B cell (primary cell): Measurements from ENCODE around the gene GCNT2. TPM values are rescaled to one million over a fixed set of nuclear protein-coding genes. Genes with fewer than 3 reads are reported as not detected.

Source experiments
- ATAC-seq: fragments of 200-7000 bp; cut with Tn5 transposase; one replicate; pipeline ENCODE4 v1.10.0; 2021; ENCODE audit warnings: low read depth, mild to moderate bottlenecking, moderate number of reproducible peaks, moderate library complexity
- CTCF ChIA-PET: fragments of 350-600 bp; sonication (Branson Sonifier 250); formaldehyde crosslinking; loops from one replicate; lab custom pipeline; 2021; ENCODE audit warnings: antibody characterized with exemption, inconsistent platforms; lab: Charles Lee
- POLR2A ChIA-PET: fragments of 350-600 bp; sonication (Branson Sonifier 250); formaldehyde crosslinking; loops from one replicate; lab custom pipeline; 2021; ENCODE audit warnings: antibody characterized with exemption; lab: Charles Lee
- DNase-seq: peaks from one replicate; pipeline ENCODE4 v3.0.0; 2013
- H2AFZ ChIP-seq: 2 replicates; pipeline ENCODE4 v1.6.1; 2012; ENCODE audit warnings: mild to moderate bottlenecking, low read depth, low read length; ENCODE audit not compliant: insufficient read depth, poor library complexity, severe bottlenecking
- H3K27ac ChIP-seq, 2 donors: 1 replicate in 1 of 2; 2 replicates in 1 of 2; pipeline ENCODE4 v1.5.1; 2012 to 2013; ENCODE audit warnings: low read length in 2 of 2, mild to moderate bottlenecking in 2 of 2, moderate library complexity in 1 of 2
- H3K27me3 ChIP-seq, 4 experiments: fragments of 200-600 bp in 1 of 4; sonication (generic) in 1 of 4; replicated peaks in 1 of 4; 1 replicate in 2 of 4; 2 replicates in 2 of 4; pipeline versions ENCODE4 v1.6.1 to v1.7.0; 2013 to 2016; ENCODE audit warnings: low read length in 3 of 4, mild to moderate bottlenecking in 2 of 4, mixed read lengths in 1 of 4, moderate library complexity in 1 of 4; ENCODE audit not compliant: insufficient read depth in 4 of 4, control insufficient read depth in 3 of 4; ENCODE audit errors: control extremely low read depth in 1 of 4
- H3K36me3 ChIP-seq, 2 experiments: replicated peaks in 1 of 2; 1 replicate in 1 of 2; 2 replicates in 1 of 2; pipeline versions ENCODE4 v1.6.1 to v1.7.1; 2013; ENCODE audit warnings: low read length in 1 of 2; ENCODE audit not compliant: insufficient read depth in 2 of 2, control insufficient read depth in 1 of 2; ENCODE audit errors: control extremely low read depth in 1 of 2, extremely low read depth in 1 of 2
- H3K4me1 ChIP-seq, 2 donors: fragments of 200-600 bp in 1 of 2; sonication (generic) in 1 of 2; 1 replicate in 1 of 2; 2 replicates in 1 of 2; pipeline versions ENCODE4 v1.5.1 to v1.6.1; 2013 to 2017; ENCODE audit warnings: low read length in 2 of 2; ENCODE audit not compliant: control insufficient read depth in 2 of 2, insufficient read depth in 2 of 2
- H3K4me2 ChIP-seq: replicated peaks from 2 replicates; pipeline ENCODE3; 2012; ENCODE audit warnings: mild to moderate bottlenecking, low read depth, low read length; ENCODE audit not compliant: poor library complexity, severe bottlenecking
- H3K4me3 ChIP-seq, 5 experiments: fragments of 200-600 bp in 1 of 5; sonication (generic) in 1 of 5; 1 replicate in 3 of 5; 2 replicates in 2 of 5; pipeline versions ENCODE4 v1.5.1 to v1.7.0; 2011 to 2016; ENCODE audit warnings: low read length in 4 of 5, mild to moderate bottlenecking in 4 of 5, low read depth in 2 of 5, control low read depth in 1 of 5, moderate library complexity in 1 of 5; ENCODE audit not compliant: insufficient read depth in 1 of 5; ENCODE audit errors: control extremely low read depth in 1 of 5, extremely low read depth in 1 of 5
- H3K79me2 ChIP-seq: fragments of 200-600 bp; sonication (generic); one replicate; pipeline ENCODE4 v1.6.0; 2016; ENCODE audit warnings: low read length; ENCODE audit not compliant: control insufficient read depth, insufficient read depth
- H3K9ac ChIP-seq: fragments of 200-600 bp; sonication (generic); 2 replicates; pipeline ENCODE4 v1.6.1; 2017; ENCODE audit warnings: mild to moderate bottlenecking, low read length, moderate library complexity
- H3K9me3 ChIP-seq, 3 donors: one replicate each; pipeline versions ENCODE4 v1.6.1 to v1.7.1; 2013; ENCODE audit warnings: low read length in 2 of 3; ENCODE audit not compliant: control insufficient read depth in 2 of 3, insufficient read depth in 1 of 3; ENCODE audit errors: control extremely low read depth in 1 of 3
- H4K20me1 ChIP-seq: 2 replicates; pipeline ENCODE4 v1.6.0; 2012; ENCODE audit warnings: mild to moderate bottlenecking, low read length; ENCODE audit not compliant: insufficient read depth, control insufficient read depth, poor library complexity, severe bottlenecking
- H3K27ac Mint-ChIP-seq: one replicate; pipeline ENCODE4 v1.8.0; 2021; ENCODE audit warnings: mixed read lengths
- H3K27me3 Mint-ChIP-seq: one replicate; pipeline ENCODE4 v1.8.0; 2021; ENCODE audit warnings: mixed read lengths
- H3K4me1 Mint-ChIP-seq: one replicate; pipeline ENCODE4 v1.8.0; 2021; ENCODE audit warnings: mixed read lengths
- H3K4me3 Mint-ChIP-seq: one replicate; pipeline ENCODE4 v1.8.0; 2021; ENCODE audit warnings: mixed read lengths
- H3K9me3 Mint-ChIP-seq: one replicate; pipeline ENCODE4 v1.8.0; 2022; ENCODE audit warnings: mixed read lengths; ENCODE audit not compliant: insufficient read depth
- EZH2 ChIP-seq: IDR thresholded peaks from 2 replicates; pipeline ENCODE4 v1.6.1; 2012; ENCODE audit warnings: borderline replicate concordance, low read depth, mild to moderate bottlenecking, moderate library complexity, low read length; ENCODE audit not compliant: insufficient read depth, poor library complexity, severe bottlenecking
- WGBS: methylation state at CpG from one replicate; pipeline ENCODE4 v1.1.5; 2013; ENCODE audit warnings: missing lambda C conversion rate; ENCODE audit not compliant: insufficient coverage; 5-methylcytosine and 5-hydroxymethylcytosine counted together
- intact Hi-C: fragments of 100-400 bp; cut with micrococcal nuclease; formaldehyde crosslinking; loops from one replicate; pipeline ENCODE4 v1.10.0; 2022
- polyA plus RNA-seq: library from polyadenylated mRNA; depleted of rRNA; stranded (reverse); fragments of >200 nt; gene quantifications from 2 replicates; pipeline ENCODE4 v1.2.3, GENCODE V29; 2012
- total RNA-seq, 2 donors: library from RNA; stranded (reverse); fragments of 120-200 nt in 1 of 2; gene quantifications; 1 replicate in 1 of 2; 2 replicates in 1 of 2; pipeline versions ENCODE4 v1.2.3 to v1.2.4, GENCODE V29; 2013 to 2022
- TF ChIP-seq, protein P1 (sequence below): fragments of 200-600 bp; IDR thresholded peaks from one replicate; pipeline ENCODE4 v1.8.0; 2022; ENCODE audit warnings: antibody characterized with exemption, mild to moderate bottlenecking

Gene GCNT2
- total and polyA plus RNA-seq, 2 donors (not counting 1 experiment from before 2014, with no cell fraction given) = 6.8 to 32.1 TPM

DNA sequence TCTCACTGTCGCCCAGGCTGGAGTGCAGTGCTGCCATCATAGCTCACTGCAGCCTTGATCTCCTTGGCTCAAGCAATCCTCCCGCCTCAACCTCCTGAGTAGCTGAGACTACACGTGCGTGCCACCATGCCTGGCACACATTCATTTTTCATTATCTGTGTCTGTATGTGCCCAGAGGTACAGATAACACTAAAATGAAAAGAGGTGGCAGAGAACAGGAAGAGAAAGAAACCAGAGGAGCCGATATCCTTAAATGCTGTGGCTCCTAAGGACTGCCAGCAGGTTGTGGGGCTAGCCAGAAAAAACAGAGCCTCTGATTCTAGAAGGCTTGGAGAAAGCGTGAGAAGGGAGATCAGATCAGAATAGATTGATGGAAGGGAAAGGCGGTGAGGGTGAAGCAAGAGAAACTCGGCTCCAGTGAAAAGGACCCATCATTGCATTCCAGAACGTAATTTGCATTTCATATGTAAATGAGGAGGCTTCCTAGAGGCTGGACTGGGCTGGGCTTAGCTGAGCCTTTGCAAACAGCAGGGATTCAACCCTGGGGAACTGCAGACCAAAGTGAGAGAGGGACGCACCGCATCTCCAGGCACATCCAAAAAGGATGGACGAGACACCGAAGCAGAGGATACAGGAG lies 64.2 kb downstream of the GCNT2 start:
- H3K4me1 Mint-ChIP-seq = peaks cover 15% of the 10 kb centered on the region
- Histone ChIP-seq H3K9me3 (no peaks in the 10 kb centered on the region), H3K9ac (no peak overlapping the region), H4K20me1 (peaks cover 42% of the 10 kb centered on the region), H2AFZ (no peak overlapping the region), H3K27ac (no peak overlapping the region), H3K4me1 (peaks cover 6 to 11% of the 10 kb centered on the region in 2 donors), H3K79me2 (peaks cover 43% of the 10 kb centered on the region), H3K4me2 (no peak overlapping the region), H3K4me3 (no peak overlapping the region), H3K27me3 (no peaks in the 10 kb centered on the region), H3K36me3 (no peaks in the 10 kb centered on the region)
- H3K27me3 Mint-ChIP-seq = no peaks in the 10 kb centered on the region
- POLR2A ChIA-PET = no interaction called here
- no peak for TF ChIP-seq EZH2
- TF ChIP-seq, protein P1, sequence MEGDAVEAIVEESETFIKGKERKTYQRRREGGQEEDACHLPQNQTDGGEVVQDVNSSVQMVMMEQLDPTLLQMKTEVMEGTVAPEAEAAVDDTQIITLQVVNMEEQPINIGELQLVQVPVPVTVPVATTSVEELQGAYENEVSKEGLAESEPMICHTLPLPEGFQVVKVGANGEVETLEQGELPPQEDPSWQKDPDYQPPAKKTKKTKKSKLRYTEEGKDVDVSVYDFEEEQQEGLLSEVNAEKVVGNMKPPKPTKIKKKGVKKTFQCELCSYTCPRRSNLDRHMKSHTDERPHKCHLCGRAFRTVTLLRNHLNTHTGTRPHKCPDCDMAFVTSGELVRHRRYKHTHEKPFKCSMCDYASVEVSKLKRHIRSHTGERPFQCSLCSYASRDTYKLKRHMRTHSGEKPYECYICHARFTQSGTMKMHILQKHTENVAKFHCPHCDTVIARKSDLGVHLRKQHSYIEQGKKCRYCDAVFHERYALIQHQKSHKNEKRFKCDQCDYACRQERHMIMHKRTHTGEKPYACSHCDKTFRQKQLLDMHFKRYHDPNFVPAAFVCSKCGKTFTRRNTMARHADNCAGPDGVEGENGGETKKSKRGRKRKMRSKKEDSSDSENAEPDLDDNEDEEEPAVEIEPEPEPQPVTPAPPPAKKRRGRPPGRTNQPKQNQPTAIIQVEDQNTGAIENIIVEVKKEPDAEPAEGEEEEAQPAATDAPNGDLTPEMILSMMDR = no peak
- intact Hi-C loops = no loop called here
- DNase-seq (no peak), ATAC-seq (no peak)
- CTCF ChIA-PET = no interaction called here
- WGBS = 97% methylated on average over 10 of the region's 13 CpGs
- H3K27ac Mint-ChIP-seq = no peak overlapping the region
- no peak overlapping the region for H3K4me3 Mint-ChIP-seq
- H3K9me3 Mint-ChIP-seq = no peaks in the 10 kb centered on the region

- Histone ChIP-seq H3K4me2 (no peak overlapping the region), H3K79me2 (peaks cover 52% of the 10 kb centered on the region), H2AFZ (no peak overlapping the region), H3K27ac (no peak overlapping the region), H3K36me3 (no peaks in the 10 kb centered on the region), H4K20me1 (peaks cover 47% of the 10 kb centered on the region), H3K9ac (no peak overlapping the region), H3K4me3 (no peak overlapping the region), H3K9me3 (no peaks in the 10 kb centered on the region), H3K27me3 (no peaks in the 10 kb centered on the region), H3K4me1 (peaks cover 6 to 11% of the 10 kb centered on the region in 2 donors)
- Mint-ChIP-seq H3K4me3 (no peak overlapping the region), H3K27ac (no peak overlapping the region), H3K27me3 (no peaks in the 10 kb centered on the region), H3K4me1 (peaks cover 13% of the 10 kb centered on the region), H3K9me3 (no peaks in the 10 kb centered on the region)
- WGBS = 100% methylated on average over 3 of the region's 5 CpGs
- intact Hi-C loops = no loop called here
- DNase-seq (no peak), ATAC-seq (no peak)
- POLR2A ChIA-PET = no interaction called here
- CTCF ChIA-PET = no interaction called here
- no peak for TF ChIP-seq EZH2
- TF ChIP-seq, protein P1 = no peak
Measured at GRCh38 chr6:10586302-10586701, 65.2 kb downstream of the GCNT2 start.
